IMR-90 (cell line): ENCODE results near the gene LINC01488. TPM values are rescaled to one million over a fixed set of nuclear protein-coding genes. Genes with fewer than 3 reads are reported as not detected.

Experiments used
- ATAC-seq: fragments of 200-7000 bp; cut with Tn5 transposase; 2 replicates; pipeline ENCODE4 v1.9.1; 2020; ENCODE audit warnings: low read depth, mild to moderate bottlenecking, moderate library complexity
- BruUV-seq: library from RNA; stranded (reverse); fragments of 400-500 nt; replicated peaks from 2 replicates; lab custom pipeline; 2021; lab: Mats Ljungman, UMichigan
- CTCF ChIA-PET: fragments of 300-600 bp; formaldehyde crosslinking; extraction: SDS; loops from one replicate; lab custom pipeline; 2021; ENCODE audit warnings: antibody characterized with exemption; lab: Yijun Ruan, JAX
- POLR2A ChIA-PET: fragments of 300-600 bp; sonication (Branson Sonifier 250); formaldehyde crosslinking; loops from one replicate; lab custom pipeline; 2022; ENCODE audit warnings: antibody characterized with exemption; ENCODE audit not compliant: unreplicated experiment; lab: Charles Lee
- DNase-seq: peaks from one replicate; pipeline ENCODE4 v3.0.0; 2013
- H2AFZ ChIP-seq: replicated peaks from 2 replicates; pipeline ENCODE3; 2013; ENCODE audit warnings: low read length, mild to moderate bottlenecking; ENCODE audit not compliant: poor library complexity
- H2AK5ac ChIP-seq: 2 replicates; pipeline ENCODE4 v1.6.1; 2013; ENCODE audit warnings: low read depth, low read length, inconsistent platforms
- H2AK9ac ChIP-seq: replicated peaks from 2 replicates; pipeline ENCODE3; 2013; ENCODE audit warnings: mild to moderate bottlenecking, low read depth, low read length, moderate library complexity; ENCODE audit not compliant: poor library complexity
- H2BK120ac ChIP-seq: 2 replicates; pipeline ENCODE4 v1.6.1; 2013; ENCODE audit warnings: low read depth, low read length, inconsistent platforms
- H2BK15ac ChIP-seq: 3 replicates; pipeline ENCODE4 v1.6.1; 2013; ENCODE audit warnings: low read depth, low read length, inconsistent platforms
- H2BK20ac ChIP-seq: 2 replicates; pipeline ENCODE4 v1.6.1; 2013; ENCODE audit warnings: low read depth, mild to moderate bottlenecking, inconsistent platforms, low read length, moderate library complexity
- H2BK5ac ChIP-seq: 2 replicates; pipeline ENCODE4 v1.6.1; 2013; ENCODE audit warnings: mild to moderate bottlenecking, low read depth, low read length, inconsistent platforms; ENCODE audit not compliant: poor library complexity, severe bottlenecking
- H3K14ac ChIP-seq: replicated peaks from 2 replicates; pipeline ENCODE4 v1.6.1; 2013; ENCODE audit warnings: low read depth, low read length, inconsistent platforms
- H3K18ac ChIP-seq: 2 replicates; pipeline ENCODE4 v1.6.1; 2013; ENCODE audit warnings: low read depth, low read length, control low read depth
- H3K23ac ChIP-seq: 2 replicates; pipeline ENCODE4 v1.6.1; 2013; ENCODE audit warnings: low read depth, low read length, inconsistent platforms
- H3K27ac ChIP-seq: 2 replicates; pipeline ENCODE4 v1.5.1; 2013; ENCODE audit warnings: mild to moderate bottlenecking, control low read depth, low read length; ENCODE audit not compliant: insufficient read depth
- H3K27me3 ChIP-seq: 2 replicates; pipeline ENCODE4 v1.6.1; 2013; ENCODE audit warnings: low read length; ENCODE audit not compliant: control insufficient read depth, insufficient read depth
- H3K36me3 ChIP-seq: 2 replicates; pipeline ENCODE4 v1.6.1; 2013; ENCODE audit warnings: low read length, mixed read lengths; ENCODE audit not compliant: control insufficient read depth, insufficient read depth
- H3K4ac ChIP-seq: 2 replicates; pipeline ENCODE4 v1.6.1; 2013; ENCODE audit warnings: low read depth, low read length, inconsistent platforms
- H3K4me1 ChIP-seq: 2 replicates; pipeline ENCODE4 v1.6.1; 2013; ENCODE audit warnings: low read length, mixed read lengths; ENCODE audit not compliant: control insufficient read depth, insufficient read depth
- H3K4me2 ChIP-seq: 2 replicates; pipeline ENCODE4 v1.6.1; 2013; ENCODE audit warnings: low read depth, mild to moderate bottlenecking, control low read depth, low read length, moderate library complexity
- H3K4me3 ChIP-seq: 2 replicates; pipeline ENCODE4 v1.5.1; 2013; ENCODE audit warnings: low read depth, mild to moderate bottlenecking, control low read depth, low read length, moderate library complexity; ENCODE audit not compliant: insufficient read depth
- H3K56ac ChIP-seq: 2 replicates; pipeline ENCODE4 v1.6.1; 2013; ENCODE audit warnings: low read length, inconsistent platforms; ENCODE audit not compliant: insufficient read depth; ENCODE audit errors: extremely low read depth
- H3K79me1 ChIP-seq, 2 experiments: 2 replicates each; pipeline ENCODE4 v1.6.1; 2013; ENCODE audit warnings: low read length in 2 of 2, inconsistent platforms in 1 of 2, low read depth in 1 of 2
- H3K9ac ChIP-seq: 2 replicates; pipeline ENCODE4 v1.6.1; 2013; ENCODE audit warnings: low read depth, low read length, control low read depth
- H3K9me1 ChIP-seq: 2 replicates; pipeline ENCODE4 v1.6.1; 2013; ENCODE audit warnings: low read length, inconsistent platforms; ENCODE audit not compliant: insufficient read depth
- H3K9me3 ChIP-seq: 2 replicates; pipeline ENCODE4 v1.6.1; 2013; ENCODE audit warnings: low read length; ENCODE audit not compliant: control insufficient read depth, insufficient read depth
- H4K20me1 ChIP-seq: 2 replicates; pipeline ENCODE4 v1.6.1; 2013; ENCODE audit warnings: low read length, inconsistent platforms; ENCODE audit not compliant: insufficient read depth
- H4K5ac ChIP-seq: 2 replicates; pipeline ENCODE4 v1.6.1; 2013; ENCODE audit warnings: mild to moderate bottlenecking, low read depth, low read length, control low read depth
- H4K8ac ChIP-seq, 2 experiments: 2 replicates each; pipeline ENCODE4 v1.6.1; 2013; ENCODE audit warnings: low read depth in 2 of 2, low read length in 2 of 2, control low read depth in 1 of 2, inconsistent platforms in 1 of 2
- H4K91ac ChIP-seq: 2 replicates; pipeline ENCODE4 v1.6.1; 2013; ENCODE audit warnings: low read depth, low read length, inconsistent platforms; ENCODE audit not compliant: insufficient read depth
- BHLHE40 ChIP-seq: fragments of 150-350 bp; IDR thresholded peaks from 2 replicates; pipeline ENCODE4 v1.6.1; 2016; ENCODE audit warnings: mild to moderate bottlenecking, low read depth, low read length
- CEBPB ChIP-seq: IDR thresholded peaks from 2 replicates; pipeline ENCODE4 v1.6.1; 2012; ENCODE audit warnings: low read depth, low read length, improper control_type of control experiment
- CHD1 ChIP-seq: IDR thresholded peaks from 2 replicates; pipeline ENCODE4 v1.6.1; 2012; ENCODE audit warnings: low read depth, low read length, improper control_type of control experiment
- CTCF ChIP-seq: conservative IDR thresholded peaks from 2 replicates; pipeline ENCODE4 v1.5.1; 2012; ENCODE audit warnings: mild to moderate bottlenecking, low read depth, low read length, improper control_type of control experiment
- ELK1 ChIP-seq: fragments of 150-350 bp; IDR thresholded peaks from 2 replicates; pipeline ENCODE4 v1.6.1; 2016; ENCODE audit warnings: low read depth, mild to moderate bottlenecking, low read length, moderate library complexity, borderline replicate concordance
- FOS ChIP-seq: fragments of 150-350 bp; IDR thresholded peaks from 2 replicates; pipeline ENCODE4 v1.6.1; 2016; ENCODE audit warnings: low read depth, low read length
- MAFK ChIP-seq: IDR thresholded peaks from 2 replicates; pipeline ENCODE4 v1.6.1; 2012; ENCODE audit warnings: low read depth, low read length, improper control_type of control experiment
- MAZ ChIP-seq: IDR thresholded peaks from 2 replicates; pipeline ENCODE4 v1.6.1; 2012; ENCODE audit warnings: low read depth, mild to moderate bottlenecking, low read length, improper control_type of control experiment, moderate library complexity, borderline replicate concordance
- MXI1 ChIP-seq: IDR thresholded peaks from 2 replicates; pipeline ENCODE4 v1.6.1; 2012; ENCODE audit warnings: low read depth, mild to moderate bottlenecking, low read length, moderate library complexity, borderline replicate concordance
- NFE2L2 ChIP-seq: fragments of 150-350 bp; IDR thresholded peaks from 2 replicates; pipeline ENCODE4 v1.6.1; 2016; ENCODE audit warnings: low read depth, mild to moderate bottlenecking, low read length
- POLR2A ChIP-seq: IDR thresholded peaks from 2 replicates; pipeline ENCODE4 v1.6.1; 2012; ENCODE audit warnings: mild to moderate bottlenecking, low read depth, low read length
- RAD21 ChIP-seq: IDR thresholded peaks from 2 replicates; pipeline ENCODE4 v1.6.1; 2012; ENCODE audit warnings: low read length, improper control_type of control experiment
- RCOR1 ChIP-seq: IDR thresholded peaks from 2 replicates; pipeline ENCODE4 v1.6.1; 2012; ENCODE audit warnings: mild to moderate bottlenecking, low read length, improper control_type of control experiment; ENCODE audit not compliant: insufficient replicate concordance
- RFX5 ChIP-seq: IDR thresholded peaks from 2 replicates; pipeline ENCODE4 v1.8.0; 2012; ENCODE audit warnings: low read depth, mild to moderate bottlenecking, low read length, moderate library complexity
- SMC3 ChIP-seq: fragments of 150-350 bp; IDR thresholded peaks from 2 replicates; pipeline ENCODE4 v1.6.1; 2016; ENCODE audit warnings: low read depth, mild to moderate bottlenecking, antibody characterized with exemption, low read length, moderate library complexity
- WGBS, 2 experiments: methylation state at CpG; one replicate each; pipeline versions ENCODE4 v1.1.5 to v1.1.7; 2013; ENCODE audit warnings: missing lambda C conversion rate in 2 of 2; ENCODE audit not compliant: insufficient read length in 1 of 2; ENCODE audit errors: extremely low coverage in 2 of 2; 5-methylcytosine and 5-hydroxymethylcytosine counted together
- dilution Hi-C: fragments of 300-500 bp; cut with HindIII; formaldehyde crosslinking; loops from one replicate; pipeline ENCODE4 v1.14.3; 2018; ENCODE audit warnings: low sequenced_read_pairs; ENCODE audit not compliant: unreplicated experiment
- in situ Hi-C: fragments of 300-500 bp; cut with MboI; formaldehyde crosslinking; loops from 3 replicates; pipeline ENCODE4 v1.14.3; 2019; ENCODE audit warnings: low sequenced_read_pairs, inconsistent platforms, mixed read lengths
- intact Hi-C: fragments of 100-400 bp; cut with micrococcal nuclease; formaldehyde crosslinking; loops from 2 replicates; pipeline ENCODE4 v1.10.0; 2022
- polyA plus RNA-seq, 3 experiments: library from polyadenylated mRNA; depleted of rRNA; stranded (reverse); fragments of >200 nt; gene quantifications; 2 replicates each; pipeline ENCODE4 v1.2.3, GENCODE V29; 2012; ENCODE audit warnings: low replicate concordance in 1 of 3
- total RNA-seq: library from RNA; depleted of rRNA; stranded (reverse); fragments of >200 nt; gene quantifications from 2 replicates; pipeline ENCODE4 v1.2.3, GENCODE V29; 2012
- TF ChIP-seq, protein P1 (sequence below): fragments of 150-350 bp; IDR thresholded peaks from 2 replicates; pipeline ENCODE4 v1.6.1; 2017; ENCODE audit warnings: mild to moderate bottlenecking, antibody characterized with exemption, low read length, low read depth

Gene LINC01488
- total and polyA plus RNA-seq, 2 of the 4 experiments (the other 2 are of a cell fraction) = not detected

GRCh38 chr11:69475141-69475865 is 6.2 kb upstream of the LINC01488 start:
- H4K91ac ChIP-seq = no peak overlapping the region
- ATAC-seq (no peak), DNase-seq (no peak)
- H3K9me1 ChIP-seq = no peaks in the 10 kb centered on the region
- no peak overlapping the region for H2AFZ ChIP-seq
- no peak overlapping the region for H4K5ac ChIP-seq
- no peak overlapping the region; the same call in 1 of the 2 replicates for H3K56ac ChIP-seq
- TF ChIP-seq CEBPB (no peak), RFX5 (no peak), CTCF (no peak), MXI1 (no peak), MAZ (no peak), CHD1 (no peak), MAFK (no peak), SMC3 (no peak), BHLHE40 (no peak), FOS (no peak), NFE2L2 (no peak), RCOR1 (no peak), ELK1 (no peak), POLR2A (no peak), RAD21 (no peak)
- TF ChIP-seq, protein P1, sequence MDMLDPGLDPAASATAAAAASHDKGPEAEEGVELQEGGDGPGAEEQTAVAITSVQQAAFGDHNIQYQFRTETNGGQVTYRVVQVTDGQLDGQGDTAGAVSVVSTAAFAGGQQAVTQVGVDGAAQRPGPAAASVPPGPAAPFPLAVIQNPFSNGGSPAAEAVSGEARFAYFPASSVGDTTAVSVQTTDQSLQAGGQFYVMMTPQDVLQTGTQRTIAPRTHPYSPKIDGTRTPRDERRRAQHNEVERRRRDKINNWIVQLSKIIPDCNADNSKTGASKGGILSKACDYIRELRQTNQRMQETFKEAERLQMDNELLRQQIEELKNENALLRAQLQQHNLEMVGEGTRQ = no peak
- H2AK9ac ChIP-seq = no peak overlapping the region
- H3K4me3 ChIP-seq = no peak overlapping the region
- WGBS, 2 experiments = 61% methylated on average over 7 of the region's 19 CpGs; no CpG with 5 or more reads in 1 of the 2 experiments
- H3K36me3 ChIP-seq = no peaks in the 10 kb centered on the region
- no peak overlapping the region for H3K9ac ChIP-seq
- no peak overlapping the region for H3K4me2 ChIP-seq
- H2BK5ac ChIP-seq = no peak overlapping the region
- H3K27ac ChIP-seq = no peak overlapping the region
- dilution Hi-C loops (no loop called here), in situ Hi-C loops (no loop called here), intact Hi-C loops (no loop called here)
- H2AK5ac ChIP-seq = no peak overlapping the region
- no peaks in the 10 kb centered on the region for H3K79me1 ChIP-seq
- no peak overlapping the region for H2BK15ac ChIP-seq
- H3K23ac ChIP-seq = no peak overlapping the region
- H4K8ac ChIP-seq = no peak overlapping the region
- no peak overlapping the region for H2BK120ac ChIP-seq
- BruUV-seq = no TSS peak
- H3K4me1 ChIP-seq = no peaks in the 10 kb centered on the region; the same call in 1 of the 2 replicates
- H3K14ac ChIP-seq = no peak overlapping the region
- H4K20me1 ChIP-seq = no peaks in the 10 kb centered on the region
- H3K4ac ChIP-seq = no peak overlapping the region
- peaks cover 11% of the 10 kb centered on the region for H3K9me3 ChIP-seq
- POLR2A ChIA-PET = no interaction called here
- CTCF ChIA-PET = no interaction called here
- no peak overlapping the region for H3K18ac ChIP-seq
- no peak overlapping the region for H2BK20ac ChIP-seq
- H3K27me3 ChIP-seq = 0 out of 2 replicates have a peak, but pooled peaks cover 1% of the 10 kb centered on the region
